ENCODE data around the gene BST2. TPM values are rescaled to one million over a fixed set of nuclear protein-coding genes. Genes with fewer than 3 reads are reported as not detected.

Gene BST2
- total RNA-seq, 2 experiments from 2014 or later: 16.1 to 16.8 TPM

GRCh38 chr19:17406887-17407196, 1.4 kb upstream of the BST2 start:
- Mint-ChIP-seq H3K27me3 (no peaks in the 10 kb centered on the region), H3K9me3 (no peaks in the 10 kb centered on the region), H3K36me3 (ENCODE audit: low read depth) (peaks cover 5% of the 10 kb centered on the region), H3K4me3 (peak overlapping the region; percentile 95), H3K27ac (peak overlapping the region; percentile 86), H3K4me1 (ENCODE audit: low read depth) (peaks cover 41% of the 10 kb centered on the region)
- Histone ChIP-seq H3K36me3 (ENCODE audit: insufficient read depth, low read length) (peaks cover 17% of the 10 kb centered on the region), H3K27me3 (ENCODE audit: control insufficient read depth in 1 of 2, insufficient read depth in 2 of 2, low read length in 2 of 2) (no peaks in the 10 kb centered on the region), H3K4me3 (ENCODE audit: low read length) (peak overlapping the region; percentile 72), H3K27ac (ENCODE audit: low read depth in 1 of 2, low read length in 2 of 2) (peak overlapping the region; percentile 71 to 78), H3K9me3 (ENCODE audit: control insufficient read depth in 1 of 2, insufficient read depth in 1 of 2, low read length in 2 of 2) (no peaks in the 10 kb centered on the region), H3K4me1 (ENCODE audit: insufficient read depth, low read length) (peaks cover 63% of the 10 kb centered on the region)
- ATAC-seq (ENCODE audit: poor library complexity) (no peak), DNase-seq (no peak)
- ChIA-PET CTCF (interaction anchor here (0.7 to 2.5 kb wide), 4 partner anchors 12 to 114 kb away, joined by 3 to 7 read pairs (median 4); no protein-coding TSS in a partner anchor), POLR2A (interaction anchor here (1.6 to 3.0 kb wide), 2 partner anchors 9 to 13 kb away, joined by 4 to 26 read pairs; partner anchors contain the start of gene MVB12A)
- intact Hi-C loops (cut with DNase I, micrococcal nuclease): no loop called here
- TF ChIP-seq, protein P1, sequence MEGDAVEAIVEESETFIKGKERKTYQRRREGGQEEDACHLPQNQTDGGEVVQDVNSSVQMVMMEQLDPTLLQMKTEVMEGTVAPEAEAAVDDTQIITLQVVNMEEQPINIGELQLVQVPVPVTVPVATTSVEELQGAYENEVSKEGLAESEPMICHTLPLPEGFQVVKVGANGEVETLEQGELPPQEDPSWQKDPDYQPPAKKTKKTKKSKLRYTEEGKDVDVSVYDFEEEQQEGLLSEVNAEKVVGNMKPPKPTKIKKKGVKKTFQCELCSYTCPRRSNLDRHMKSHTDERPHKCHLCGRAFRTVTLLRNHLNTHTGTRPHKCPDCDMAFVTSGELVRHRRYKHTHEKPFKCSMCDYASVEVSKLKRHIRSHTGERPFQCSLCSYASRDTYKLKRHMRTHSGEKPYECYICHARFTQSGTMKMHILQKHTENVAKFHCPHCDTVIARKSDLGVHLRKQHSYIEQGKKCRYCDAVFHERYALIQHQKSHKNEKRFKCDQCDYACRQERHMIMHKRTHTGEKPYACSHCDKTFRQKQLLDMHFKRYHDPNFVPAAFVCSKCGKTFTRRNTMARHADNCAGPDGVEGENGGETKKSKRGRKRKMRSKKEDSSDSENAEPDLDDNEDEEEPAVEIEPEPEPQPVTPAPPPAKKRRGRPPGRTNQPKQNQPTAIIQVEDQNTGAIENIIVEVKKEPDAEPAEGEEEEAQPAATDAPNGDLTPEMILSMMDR (IDR thresholded peaks at IDR 0.05): no peak

- H3K4me3 ChIP-seq (ENCODE audit: low read length): peak overlapping the region; percentile 72
- H3K36me3 Mint-ChIP-seq (ENCODE audit: low read depth): peaks cover 6% of the 10 kb centered on the region
- no peak for ATAC-seq (ENCODE audit: poor library complexity)
Observed at GRCh38 chr19:17406046-17406886, 836 bp upstream of the BST2 start.

DNA sequence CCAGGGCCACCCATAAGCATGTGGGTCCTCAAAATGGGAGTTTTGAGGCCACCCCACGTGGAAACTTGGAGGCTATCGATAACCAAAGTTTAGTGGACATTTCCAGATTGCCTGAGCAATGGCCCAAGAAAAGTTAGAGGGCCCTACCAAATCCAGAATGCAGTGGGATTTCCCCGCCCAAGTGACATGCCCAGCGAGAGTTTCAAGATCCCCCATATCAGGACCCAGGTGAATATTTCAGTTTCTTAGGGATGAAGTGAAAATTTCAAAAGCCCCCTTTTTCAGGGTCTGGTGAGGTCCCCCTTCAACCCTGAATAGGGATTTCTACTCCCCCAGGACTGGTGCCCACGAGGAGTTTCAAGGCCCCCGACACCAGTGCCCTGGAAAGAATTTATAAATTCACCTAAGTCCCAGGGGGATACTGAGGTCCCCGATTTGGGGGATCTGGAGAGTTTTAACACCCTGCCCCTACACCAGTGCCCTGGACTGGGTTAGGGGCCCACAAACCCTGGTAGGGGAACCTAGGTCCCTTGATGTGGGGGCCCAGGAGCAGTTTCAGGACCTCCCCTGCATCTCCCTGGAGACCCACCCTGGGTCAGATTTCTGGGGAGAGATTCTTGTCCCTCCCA, 695 bp downstream of the BST2 start:
- Mint-ChIP-seq H3K36me3 (ENCODE audit: low read depth) (peaks cover 5% of the 10 kb centered on the region), H3K27ac (peak overlapping the region; percentile 86), H3K4me1 (ENCODE audit: low read depth) (peaks cover 41% of the 10 kb centered on the region), H3K27me3 (no peaks in the 10 kb centered on the region), H3K9me3 (no peaks in the 10 kb centered on the region), H3K4me3 (peak overlapping the region; percentile 95)
- ChIA-PET POLR2A (interaction anchor here (1.0 to 3.0 kb wide), 7 partner anchors 11 to 138 kb away, joined by 3 to 26 read pairs (median 3); partner anchors contain the start of genes BABAM1, CCDC194, DDA1 and MVB12A), CTCF (interaction anchor here (1.2 to 2.5 kb wide), 5 partner anchors 13 to 99 kb away, joined by 4 to 8 read pairs (median 4); partner anchors contain the start of genes MVB12A and TMEM221)
- Histone ChIP-seq H3K4me3 (ENCODE audit: low read length) (peak overlapping the region; percentile 72), H3K36me3 (ENCODE audit: insufficient read depth, low read length) (peaks cover 15% of the 10 kb centered on the region), H3K27ac (ENCODE audit: low read depth in 1 of 2, low read length in 2 of 2) (peak overlapping the region; percentile 18 to 78), H3K9me3 (ENCODE audit: control insufficient read depth in 1 of 2, insufficient read depth in 1 of 2, low read length in 2 of 2) (no peaks in the 10 kb centered on the region), H3K4me1 (ENCODE audit: insufficient read depth, low read length) (peaks cover 62% of the 10 kb centered on the region), H3K27me3 (ENCODE audit: control insufficient read depth in 1 of 2, insufficient read depth in 2 of 2, low read length in 2 of 2) (no peaks in the 10 kb centered on the region)
- ATAC-seq (ENCODE audit: poor library complexity) (no peak), DNase-seq (no peak)
- intact Hi-C loops (cut with DNase I, micrococcal nuclease): no loop called here
- TF ChIP-seq, protein P1 (IDR thresholded peaks at IDR 0.05): no peak

More at GRCh38 chr19:17406046-17406886, 836 bp upstream of the BST2 start:
- CTCF ChIA-PET: interaction anchor here (1.0 to 2.5 kb wide), 6 partner anchors 11 to 101 kb away, joined by 3 to 8 read pairs (median 4); partner anchors contain the start of genes MVB12A and TMEM221
- Histone ChIP-seq H3K9me3 (ENCODE audit: control insufficient read depth in 1 of 2, insufficient read depth in 1 of 2, low read length in 2 of 2) (no peaks in the 10 kb centered on the region), H3K36me3 (ENCODE audit: insufficient read depth, low read length) (peaks cover 16% of the 10 kb centered on the region), H3K27ac (ENCODE audit: low read depth in 1 of 2, low read length in 2 of 2) (peak overlapping the region; percentile 71 to 78), H3K4me1 (ENCODE audit: insufficient read depth, low read length) (peaks cover 63% of the 10 kb centered on the region), H3K27me3 (ENCODE audit: control insufficient read depth in 1 of 2, insufficient read depth in 2 of 2, low read length in 2 of 2) (no peaks in the 10 kb centered on the region)
- peak in 2 of 14 experiments; percentile 29 to 55 for DNase-seq
- intact Hi-C loops (cut with DNase I, micrococcal nuclease): no loop called here
- Mint-ChIP-seq H3K4me1 (ENCODE audit: low read depth) (peaks cover 41% of the 10 kb centered on the region), H3K9me3 (no peaks in the 10 kb centered on the region), H3K27me3 (no peaks in the 10 kb centered on the region), H3K4me3 (peak overlapping the region; percentile 95), H3K27ac (peak overlapping the region; percentile 86)
- TF ChIP-seq, protein P1 (IDR thresholded peaks at IDR 0.05): no peak
- POLR2A ChIA-PET: interaction anchor here (1.0 to 3.0 kb wide), 5 partner anchors 10 to 97 kb away, joined by 3 to 26 read pairs (median 4); partner anchors contain the start of genes DDA1 and MVB12A

All from CD4-positive, alpha-beta T cell (primary cell).